ENCODE measurements around the gene RFX7.

RFX7 gene

DNA sequence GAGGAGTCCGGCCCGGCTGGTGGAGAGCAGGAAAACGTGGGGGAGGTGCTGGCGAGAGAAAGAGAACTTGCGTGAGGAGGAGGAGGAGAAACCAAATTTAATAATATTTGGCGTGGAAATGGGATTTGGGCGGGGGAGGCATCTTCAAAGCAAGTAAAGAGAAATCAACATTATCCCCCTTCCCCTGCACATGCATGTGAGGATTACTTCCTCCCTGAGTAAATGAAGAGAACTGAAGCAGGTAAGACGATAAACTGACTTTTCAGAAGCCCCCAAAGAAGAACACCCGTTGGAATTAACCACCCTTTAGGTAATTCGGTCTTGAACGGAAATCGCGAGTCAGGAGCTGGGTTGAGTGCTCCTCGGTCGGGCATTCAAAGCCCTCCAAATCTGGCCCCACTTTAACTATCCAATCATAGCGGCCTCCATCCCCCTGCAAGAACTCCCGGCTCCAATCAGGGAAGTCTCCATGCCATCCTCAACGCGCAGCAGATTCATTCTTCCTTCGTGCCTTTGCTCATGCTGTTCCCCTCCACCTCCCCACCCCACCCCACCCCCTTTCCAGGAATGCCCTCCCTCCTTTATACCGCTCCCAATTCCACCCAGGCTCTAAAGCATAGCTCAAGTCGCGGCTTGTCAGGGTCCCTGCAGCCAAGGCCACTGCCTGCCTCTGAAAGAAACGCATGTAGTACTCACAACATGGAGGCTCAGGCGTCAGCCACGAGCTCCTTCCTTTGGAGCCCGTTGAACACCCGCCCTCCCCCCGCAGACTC is 545 bp upstream of the RFX7 start:
- DNase-seq: no peak

DNA sequence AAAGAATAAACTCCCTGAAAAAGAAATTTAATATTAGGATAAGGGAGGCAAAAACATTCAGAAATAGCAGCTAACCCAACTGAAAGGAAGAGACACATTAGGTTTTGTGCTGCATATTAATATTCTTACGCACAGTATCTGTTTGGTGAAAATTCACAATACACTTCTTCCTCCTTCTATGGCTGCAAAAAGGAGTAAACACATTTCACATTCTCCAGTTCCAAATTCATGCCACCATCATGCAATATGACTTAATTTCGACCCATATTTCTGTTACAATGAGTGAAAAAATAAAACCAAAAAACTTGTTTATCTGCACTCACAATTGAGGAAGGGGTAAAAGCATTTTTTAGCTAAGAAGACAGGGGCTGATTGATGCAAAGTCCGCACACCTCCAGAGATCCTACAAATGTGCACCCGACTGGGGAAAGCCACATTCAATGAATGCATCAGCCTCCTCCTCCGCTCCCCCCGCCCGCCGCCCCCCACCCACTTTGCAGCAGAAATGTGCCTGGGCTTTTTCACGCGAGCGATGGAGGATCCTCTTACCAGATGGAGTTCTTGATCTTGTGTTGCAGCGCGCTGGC is 1.0 kb downstream of the RFX7 start:
- no peak for DNase-seq

DNA sequence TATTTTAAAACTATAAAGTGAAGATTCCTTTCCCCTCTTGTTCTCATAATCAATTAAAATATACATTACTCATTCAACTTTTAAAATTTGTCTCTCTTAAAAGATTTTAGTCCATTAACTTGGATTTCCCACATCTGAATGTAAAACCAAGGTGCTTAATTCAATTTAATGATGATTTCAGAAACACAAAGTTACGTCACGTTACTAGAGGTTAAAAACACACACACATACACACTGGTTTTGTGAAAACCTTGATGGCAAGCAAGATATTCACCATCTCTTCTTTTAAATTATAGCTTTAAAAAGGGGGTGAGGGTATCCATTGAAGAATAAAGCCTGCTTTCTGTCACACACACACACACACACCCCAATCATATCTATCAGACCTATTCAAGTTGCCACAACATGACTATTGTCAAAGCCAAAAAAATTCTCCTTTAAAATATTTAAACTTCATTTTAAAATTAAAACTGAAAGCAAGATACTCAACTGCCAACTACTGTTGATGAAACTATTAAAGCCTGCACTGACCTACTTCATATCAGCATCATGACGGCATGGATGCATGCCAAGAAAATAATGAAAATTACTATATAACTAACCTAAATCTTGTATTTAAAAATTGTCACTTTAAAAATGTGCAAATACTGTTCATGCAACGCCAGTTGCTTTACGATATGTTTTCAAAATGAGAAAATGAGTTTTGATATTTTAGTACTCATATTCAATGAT is 2.1 kb downstream of the RFX7 start:
- DNase-seq: no peak

- no peak for DNase-seq
These were observed 3.3 kb downstream of the RFX7 start for GRCh38 chr15:56240390-56240789.

GRCh38 chr15:56236197-56236596 is 7.5 kb downstream of the RFX7 start:
- no peak for DNase-seq

DNA sequence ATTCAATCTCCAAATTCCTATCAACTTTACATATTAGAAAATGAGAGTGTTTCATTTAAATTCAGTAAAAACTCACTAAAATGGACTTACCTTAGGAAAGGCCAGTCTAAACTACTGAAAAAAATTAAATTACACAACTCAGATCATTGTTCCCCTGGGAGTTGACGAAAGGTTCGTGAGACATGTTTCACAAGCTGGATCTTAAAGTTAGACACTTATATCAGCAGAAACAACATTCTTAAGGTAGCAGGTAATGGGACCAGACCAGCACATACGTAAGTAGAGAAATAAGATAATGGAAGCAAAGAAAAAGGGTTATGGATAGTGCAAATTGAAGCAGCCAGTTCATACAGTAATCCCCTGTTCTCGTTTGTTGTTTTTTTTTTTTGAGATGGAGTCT is 8.9 kb downstream of the RFX7 start:
- no peak for DNase-seq

- no peak for DNase-seq
These were observed 10.1 kb downstream of the RFX7 start for GRCh38 chr15:56233549-56233948.

- no peak for DNase-seq
These were observed 11.6 kb downstream of the RFX7 start for GRCh38 chr15:56232058-56232457.

DNA sequence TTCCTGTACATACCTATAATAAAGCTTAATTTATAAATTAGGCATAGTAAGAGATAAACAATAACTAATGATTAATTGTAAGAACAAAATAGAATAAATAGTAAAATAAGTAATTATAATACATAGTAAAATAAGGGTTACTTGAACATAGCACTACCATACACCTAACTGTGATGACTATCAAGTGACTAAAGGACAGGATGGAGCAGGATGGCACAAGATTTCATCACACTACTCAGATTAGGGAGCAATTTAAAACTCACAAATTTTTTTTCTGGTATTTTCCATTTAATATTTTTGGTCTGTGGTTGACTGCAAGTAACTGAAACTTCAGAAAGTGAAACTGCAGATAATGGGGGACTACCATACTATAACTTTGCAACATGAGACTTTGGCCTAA is 14.8 kb downstream of the RFX7 start:
- no peak for DNase-seq

DNA sequence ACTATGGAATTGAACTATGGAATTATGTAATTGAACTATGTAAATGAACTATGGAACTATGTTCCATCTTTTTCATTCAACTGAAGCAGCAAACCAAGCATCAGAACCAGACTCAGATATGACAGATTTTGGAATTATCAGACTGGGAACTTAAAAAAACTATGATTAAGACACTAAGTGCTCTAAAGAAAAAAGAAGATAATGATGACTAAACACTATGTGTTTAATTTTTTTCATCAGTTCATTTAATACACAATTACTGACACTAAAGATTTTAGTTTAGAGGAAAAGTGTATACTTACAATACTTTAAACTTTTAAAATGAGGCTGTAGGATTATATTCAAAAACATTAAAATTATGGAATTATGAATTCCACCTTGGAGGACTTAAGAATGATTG is 15.3 kb downstream of the RFX7 start:
- DNase-seq: no peak

DNA sequence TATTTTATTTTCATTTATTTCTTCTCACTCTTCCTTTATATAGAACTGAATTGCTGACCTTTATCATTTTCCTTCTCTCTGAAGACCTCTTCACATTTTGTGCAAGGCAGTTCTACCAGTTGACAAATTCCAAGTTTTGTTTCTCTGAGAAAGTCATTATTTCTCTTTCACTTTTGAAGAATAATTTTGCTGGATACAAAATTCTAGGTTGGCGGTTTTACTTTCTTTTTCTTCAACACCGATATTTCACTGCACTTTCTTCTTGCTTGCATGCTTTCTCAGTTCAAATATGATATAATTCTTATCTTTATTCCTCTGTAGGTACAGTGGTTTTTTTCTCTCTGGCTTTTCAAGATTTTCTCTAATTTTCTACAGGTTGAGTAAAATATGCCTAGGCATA is 15.9 kb downstream of the RFX7 start:
- DNase-seq: no peak

GRCh38 chr15:56227306-56227705 is 16.4 kb downstream of the RFX7 start:
- no peak for DNase-seq

DNA sequence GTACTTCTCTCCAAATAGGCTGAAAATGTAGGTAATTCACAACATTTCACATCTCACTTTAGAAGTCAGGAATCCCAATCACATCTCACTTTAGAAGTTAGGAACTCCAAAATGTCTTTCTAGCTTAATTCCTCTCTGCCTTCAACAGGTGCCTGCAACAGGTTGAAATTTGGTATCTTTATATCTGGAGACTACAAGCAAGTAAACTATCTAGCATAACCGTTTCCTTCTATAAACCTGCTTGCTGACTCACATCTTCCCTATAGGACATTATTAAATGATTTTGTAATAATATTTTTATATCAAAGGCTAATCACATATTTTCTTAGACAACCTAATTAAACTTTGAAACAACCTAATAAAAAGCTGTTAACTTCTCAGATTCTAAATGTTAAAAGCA is 18.2 kb downstream of the RFX7 start:
- DNase-seq: no peak

- DNase-seq: no peak
These were observed 21.4 kb downstream of the RFX7 start for GRCh38 chr15:56222302-56222701.

DNA sequence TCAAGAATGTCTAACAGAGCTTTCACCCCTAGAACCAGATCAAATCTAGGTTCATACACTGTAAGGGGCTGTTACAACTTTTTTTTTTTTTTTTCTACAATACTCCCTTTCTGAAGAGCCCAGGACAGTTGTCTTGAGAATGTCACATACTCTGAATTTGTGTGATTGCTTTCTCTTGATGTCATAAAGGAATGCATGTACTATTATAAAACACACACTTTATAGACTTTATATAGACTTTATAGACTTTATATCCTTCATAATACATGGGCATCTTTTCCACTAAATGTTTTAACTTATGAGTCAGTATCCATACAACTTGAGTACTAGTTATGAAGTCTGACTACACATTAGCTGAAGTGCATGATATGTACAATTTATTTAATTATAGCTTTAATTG is 26.3 kb downstream of the RFX7 start:
- DNase-seq: no peak

GRCh38 chr15:56215769-56216168 is 27.9 kb downstream of the RFX7 start:
- no peak for DNase-seq

- no peak for DNase-seq
These were observed 31.6 kb downstream of the RFX7 start for GRCh38 chr15:56211960-56212550.

DNA sequence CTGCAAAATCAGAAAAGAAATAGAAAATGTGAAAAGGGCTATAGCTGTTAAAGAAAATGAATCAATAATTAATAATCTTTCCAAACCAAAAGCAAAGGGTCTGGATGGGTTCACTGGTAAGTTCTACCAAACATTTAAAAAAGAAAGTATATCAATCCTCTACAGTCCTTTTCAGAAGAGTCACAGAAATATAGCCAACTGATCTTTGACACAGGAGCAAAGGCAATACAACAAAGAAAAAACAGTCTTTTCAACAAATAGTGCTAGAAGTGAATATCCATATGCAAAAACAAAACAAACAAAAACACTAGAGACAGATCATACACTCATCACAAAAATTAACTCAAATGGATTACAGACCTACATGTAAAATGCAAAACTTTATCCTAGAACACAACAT is 32.6 kb downstream of the RFX7 start:
- no peak for DNase-seq

GRCh38 chr15:56208641-56209155 is 35.0 kb downstream of the RFX7 start:
- no peak for DNase-seq

- DNase-seq: no peak
These were observed 35.5 kb downstream of the RFX7 start for GRCh38 chr15:56208185-56208584.

DNA sequence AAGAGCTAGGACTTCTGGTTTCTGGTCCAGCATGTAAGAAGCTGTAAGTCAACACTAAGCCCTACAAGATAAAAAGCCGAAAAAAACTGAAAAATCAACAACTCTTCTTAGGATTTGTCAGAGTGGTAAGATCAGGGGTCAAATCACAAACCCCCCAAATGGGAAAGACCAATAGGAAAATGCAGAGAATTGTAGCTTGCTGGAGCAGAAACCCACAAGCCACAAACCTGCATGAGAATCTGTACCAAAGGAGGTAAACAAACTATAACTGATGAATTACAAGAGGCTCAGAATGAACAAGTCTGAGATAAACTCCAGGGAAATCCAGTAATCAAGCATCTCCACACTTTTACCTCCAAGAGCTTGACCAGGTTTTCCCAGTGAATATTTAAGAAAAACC is 36.0 kb downstream of the RFX7 start:
- no peak for DNase-seq

DNA sequence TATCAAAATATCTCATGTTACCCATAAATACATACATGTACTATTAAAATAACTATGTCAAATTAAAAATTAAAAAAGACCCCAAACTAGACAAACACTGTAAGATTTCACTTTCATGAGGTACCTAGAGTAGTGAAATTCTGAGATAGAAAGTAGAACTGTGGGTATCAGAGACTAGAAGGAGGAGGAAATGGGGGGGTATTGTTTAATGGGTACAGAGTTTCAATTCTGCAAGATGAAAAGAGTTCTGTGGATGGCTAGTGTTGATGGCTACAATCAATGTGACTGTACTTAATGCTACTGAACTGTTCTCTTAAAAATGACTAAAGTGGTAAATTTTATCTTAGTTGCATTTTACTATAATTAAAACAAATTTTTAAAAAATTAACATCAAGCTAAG is 36.6 kb downstream of the RFX7 start:
- DNase-seq: no peak

- DNase-seq: no peak
These were observed 38.4 kb downstream of the RFX7 start for GRCh38 chr15:56205061-56205876.
